HG03060 (cell line): ENCODE data around the gene PRKAG2.

Experiments used
- ATAC-seq: cut with Tn5 transposase; IDR thresholded peaks from one replicate; pipeline ENCODE4 v1.9.1; 2021; ENCODE audit warnings: low read depth, moderate number of reproducible peaks; ENCODE audit not compliant: unreplicated experiment

The PRKAG2 gene

DNA sequence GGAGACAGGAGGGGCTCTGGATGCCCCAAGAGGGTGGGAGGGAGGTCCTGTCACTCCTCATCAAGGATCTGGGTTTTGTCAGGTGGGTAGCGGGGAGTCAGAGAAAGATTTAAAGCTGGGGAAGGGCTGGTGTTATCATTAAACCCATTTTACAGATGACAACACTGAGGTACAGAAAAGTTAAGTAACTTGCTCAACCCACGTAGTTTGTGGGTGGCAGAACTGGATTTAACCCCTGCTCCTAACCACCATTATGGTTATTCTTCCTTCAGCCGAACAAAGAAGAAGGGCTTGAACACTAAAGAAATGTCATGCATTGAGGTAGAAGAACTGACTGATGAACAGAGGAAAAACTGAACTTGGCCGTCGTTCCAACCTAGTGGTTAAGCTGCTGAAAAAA lies 24.9 kb upstream of the PRKAG2 start:
- no peak for ATAC-seq

DNA sequence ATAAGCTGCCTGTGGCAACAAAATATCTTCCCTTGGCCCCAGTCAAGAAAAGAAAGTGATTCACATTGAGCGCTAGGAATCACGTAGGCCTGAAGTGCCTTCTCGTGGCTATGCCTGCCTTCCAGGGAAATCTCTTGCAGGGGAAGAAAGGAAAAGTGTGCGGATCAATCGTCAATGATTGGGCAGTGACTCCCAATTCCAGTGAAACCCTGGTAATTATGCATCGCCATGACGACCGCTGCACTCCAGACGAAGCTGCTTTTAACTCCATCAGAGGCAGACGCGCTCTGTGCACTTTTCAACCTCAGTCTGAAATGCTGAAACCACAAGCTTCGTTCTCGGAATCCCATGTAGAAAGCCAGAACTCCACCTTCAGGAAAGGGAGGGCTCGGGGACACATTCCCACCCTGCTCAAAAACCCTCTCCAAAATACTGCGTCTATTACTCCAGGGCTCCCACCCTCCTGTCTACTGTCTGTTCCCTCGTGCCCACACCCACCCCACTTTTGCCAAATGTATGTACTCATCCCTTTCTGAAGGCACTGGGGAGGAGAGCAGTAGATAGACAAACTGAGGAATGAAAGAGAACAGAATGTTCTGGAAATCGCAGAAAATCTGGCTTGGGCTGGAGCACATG lies 24.2 kb upstream of the PRKAG2 start:
- ATAC-seq = no peak

DNA sequence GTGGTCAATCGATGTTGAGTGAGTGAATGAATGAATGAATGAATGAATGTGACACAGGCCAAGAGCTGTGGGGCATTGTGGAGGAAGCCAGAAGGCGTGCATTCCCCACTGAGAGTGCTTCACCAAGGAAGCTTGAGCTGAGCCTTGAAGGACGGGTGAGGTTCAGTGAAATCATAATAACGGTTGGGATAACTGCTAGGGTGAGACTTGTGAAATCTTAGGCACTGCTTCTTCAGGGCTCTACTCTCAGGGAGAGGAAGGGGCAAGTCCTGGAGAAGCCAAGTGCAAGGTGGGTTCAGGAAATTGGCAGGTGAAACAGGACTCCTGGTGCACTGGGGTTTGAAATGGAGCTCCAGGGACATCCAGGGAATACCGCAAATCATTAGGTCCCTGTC lies 23.7 kb upstream of the PRKAG2 start:
- ATAC-seq = no peak

DNA sequence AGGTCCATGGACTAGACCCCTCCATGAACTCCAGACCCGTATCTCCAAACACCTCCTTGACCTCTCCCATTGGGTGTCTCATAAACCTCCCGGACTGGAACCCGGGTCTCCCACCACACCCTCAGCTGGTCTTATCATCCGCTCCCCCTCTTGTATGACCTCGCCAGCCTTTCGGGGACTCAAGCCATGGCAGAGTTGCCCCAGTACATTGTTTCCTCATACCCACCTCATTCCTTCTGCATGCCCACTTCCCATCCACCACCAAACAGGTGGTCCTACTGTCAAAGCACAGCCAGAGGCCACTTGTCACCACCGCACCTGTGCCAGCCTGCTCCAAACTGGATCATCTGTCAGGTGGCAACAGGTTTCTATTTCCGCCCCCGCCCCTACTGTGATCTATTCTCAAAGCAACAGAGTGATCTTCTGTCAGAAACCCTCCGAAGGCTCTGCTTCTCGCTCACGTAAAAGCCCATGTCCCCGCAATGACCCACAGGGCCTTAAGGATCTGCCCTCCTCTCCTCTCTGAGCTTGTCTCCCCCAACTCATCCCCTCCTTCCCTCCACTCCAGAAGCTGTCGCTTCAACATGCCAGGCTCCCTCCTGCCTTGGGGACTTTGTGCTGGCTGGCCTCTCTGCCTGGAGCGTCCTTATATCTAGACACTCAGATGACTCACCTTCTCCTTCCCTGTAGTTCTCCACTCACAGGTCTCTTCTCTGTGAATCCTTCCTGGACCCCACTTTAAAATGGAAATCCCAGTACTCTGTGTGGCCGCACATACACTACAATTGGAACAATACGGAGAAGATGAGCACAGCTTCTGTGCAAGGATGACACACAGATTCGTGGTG lies 22.8 kb upstream of the PRKAG2 start:
- ATAC-seq = no peak

DNA sequence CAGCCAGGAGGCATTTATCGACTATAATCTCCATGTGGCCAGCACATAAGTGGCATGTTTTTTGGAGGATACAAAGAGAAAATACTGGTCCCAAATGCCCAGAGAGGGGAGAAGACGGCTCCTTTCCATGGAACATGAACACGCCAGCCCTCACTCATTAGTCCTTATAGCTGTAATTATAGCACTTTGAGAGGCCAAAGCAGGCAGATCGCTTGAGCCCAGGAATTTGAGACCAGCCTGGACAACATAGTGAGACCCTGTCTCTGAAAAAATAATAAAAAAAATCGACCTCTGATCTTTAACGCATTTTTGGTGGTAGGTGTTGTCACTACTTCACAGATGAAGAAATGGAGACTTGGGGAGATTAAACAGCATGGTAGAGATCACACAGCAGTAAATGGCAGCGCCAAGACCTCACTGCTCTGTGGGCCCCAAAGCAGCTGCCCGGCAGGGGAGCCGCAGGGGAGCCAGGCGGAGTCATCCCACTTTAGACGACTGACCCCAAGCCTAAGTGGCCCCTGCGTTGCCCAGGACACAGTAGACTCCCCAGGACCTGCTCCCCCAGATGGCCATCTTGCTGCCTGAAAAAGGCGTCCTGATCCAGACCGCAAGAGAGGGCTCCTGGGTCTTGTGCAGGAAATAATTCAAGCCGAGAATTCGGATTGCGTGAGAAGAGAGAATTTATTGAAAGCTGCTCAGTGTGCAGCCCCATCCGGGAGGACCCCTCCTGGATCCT lies 21.2 kb upstream of the PRKAG2 start:
- ATAC-seq = no peak

DNA sequence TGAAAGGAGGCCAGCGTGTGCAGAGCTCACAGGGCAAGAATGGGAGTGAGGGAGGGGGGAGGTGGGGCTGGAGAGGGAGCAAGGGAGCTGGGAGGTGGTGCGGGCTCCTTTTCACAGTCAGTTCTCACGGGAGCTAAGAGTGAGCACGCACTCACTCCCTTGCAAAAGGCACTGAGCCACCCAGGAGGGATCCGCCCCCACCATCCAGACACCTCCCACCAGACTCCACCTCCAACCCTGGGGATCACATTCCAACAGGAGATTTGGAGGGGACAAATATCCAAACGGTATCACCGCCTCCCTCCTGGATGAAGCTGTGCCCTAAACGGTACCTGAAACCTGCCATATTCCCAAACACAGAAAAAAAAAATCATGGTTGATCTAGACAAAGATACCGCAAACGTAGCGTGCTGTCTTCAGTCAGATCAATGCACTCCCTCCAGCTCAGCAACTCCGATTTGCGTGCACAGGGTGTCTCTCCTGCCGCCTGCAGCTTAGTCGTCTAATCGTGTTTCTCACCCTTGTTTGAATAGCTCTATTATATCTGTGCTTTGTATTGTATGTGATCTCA lies 20.3 kb upstream of the PRKAG2 start:
- no peak for ATAC-seq

DNA sequence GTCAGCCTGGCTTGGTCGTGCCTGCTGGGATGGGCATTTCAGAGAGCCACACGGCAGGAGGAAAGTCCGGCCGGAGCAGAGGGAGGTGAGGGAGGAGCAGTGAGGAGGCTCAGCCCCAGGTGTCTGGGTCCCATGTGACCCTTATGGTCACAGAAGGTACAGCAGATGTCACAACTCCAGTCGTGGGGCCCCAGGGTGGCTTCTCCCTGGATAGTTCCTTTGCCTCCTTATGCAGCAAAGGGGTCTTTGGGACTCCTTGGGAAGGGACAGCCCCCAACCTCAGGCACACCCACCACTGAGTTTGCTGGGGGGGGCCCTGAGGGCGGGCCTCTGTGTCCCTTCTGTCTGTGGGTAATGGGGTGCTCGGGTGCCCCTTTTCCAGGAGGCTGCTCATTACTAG lies 19.6 kb upstream of the PRKAG2 start:
- no peak for ATAC-seq

DNA sequence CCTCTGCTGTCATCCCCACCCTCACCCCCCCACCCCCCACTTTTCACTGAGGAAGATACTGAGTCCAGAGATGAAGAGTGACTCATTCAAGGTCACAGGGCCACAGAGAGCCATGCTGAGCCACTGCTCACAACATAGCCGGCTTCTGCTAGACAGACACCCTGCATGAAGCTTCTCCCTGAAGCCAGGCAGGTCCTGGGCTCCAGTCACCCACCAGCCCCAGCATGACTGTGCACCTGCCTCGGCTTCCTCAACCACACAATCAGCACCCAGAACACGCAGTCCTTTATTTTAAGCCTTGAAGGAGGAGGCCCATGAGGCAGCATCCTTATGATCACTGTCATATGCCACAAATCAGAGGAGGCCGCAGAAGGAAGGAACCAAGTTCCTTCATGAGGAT lies 19.2 kb upstream of the PRKAG2 start:
- ATAC-seq = no peak

DNA sequence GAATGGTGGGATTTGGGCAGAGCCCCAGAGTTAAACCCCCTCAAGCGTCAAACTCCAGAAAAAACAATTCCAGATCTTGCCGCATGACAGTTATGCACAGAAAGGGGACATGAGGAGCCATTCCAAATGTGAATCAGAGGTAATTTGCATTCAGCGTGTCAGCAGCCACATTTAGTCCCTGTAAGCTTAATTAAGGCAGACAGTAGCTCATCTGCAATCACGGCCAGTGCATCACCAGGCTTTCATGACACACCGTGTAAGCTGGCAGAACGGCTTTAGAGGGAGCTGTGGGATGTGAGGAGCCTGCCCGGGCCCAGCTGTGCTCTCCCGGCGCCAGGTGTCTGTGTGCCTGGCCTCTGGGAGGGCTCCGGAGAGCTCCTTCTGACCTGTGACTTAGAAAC lies 18.7 kb upstream of the PRKAG2 start:
- ATAC-seq = no peak

DNA sequence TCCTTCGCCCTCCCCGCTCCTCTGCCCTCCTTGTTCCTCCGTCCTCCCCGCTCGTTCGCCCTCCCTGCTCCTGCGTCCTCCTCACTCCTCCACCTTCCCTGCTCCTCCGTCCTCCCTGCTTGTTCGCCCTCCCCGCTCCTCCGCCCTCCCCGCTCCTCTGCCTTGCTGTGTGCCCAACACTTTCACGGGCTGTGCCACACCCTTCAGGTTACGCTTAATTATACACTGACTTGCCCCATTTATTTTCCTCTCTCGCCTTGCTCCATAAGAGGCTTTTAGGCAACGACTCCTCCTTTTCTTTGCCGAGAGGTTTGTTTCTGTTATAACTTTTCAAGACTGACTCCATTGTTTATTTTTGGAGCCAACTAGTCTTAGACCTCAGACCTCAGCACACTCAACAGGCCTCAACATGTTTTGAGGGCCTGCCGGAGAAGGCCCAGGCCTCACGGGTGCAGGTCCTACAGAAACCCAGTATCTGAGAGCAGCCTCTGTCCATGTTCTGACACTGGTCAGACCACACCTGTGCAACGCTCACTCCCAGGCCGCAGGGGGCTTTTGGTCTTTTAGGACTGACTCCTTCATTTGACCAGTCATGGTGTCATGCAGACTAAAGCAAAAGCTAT lies 18.2 kb upstream of the PRKAG2 start:
- no peak for ATAC-seq

DNA sequence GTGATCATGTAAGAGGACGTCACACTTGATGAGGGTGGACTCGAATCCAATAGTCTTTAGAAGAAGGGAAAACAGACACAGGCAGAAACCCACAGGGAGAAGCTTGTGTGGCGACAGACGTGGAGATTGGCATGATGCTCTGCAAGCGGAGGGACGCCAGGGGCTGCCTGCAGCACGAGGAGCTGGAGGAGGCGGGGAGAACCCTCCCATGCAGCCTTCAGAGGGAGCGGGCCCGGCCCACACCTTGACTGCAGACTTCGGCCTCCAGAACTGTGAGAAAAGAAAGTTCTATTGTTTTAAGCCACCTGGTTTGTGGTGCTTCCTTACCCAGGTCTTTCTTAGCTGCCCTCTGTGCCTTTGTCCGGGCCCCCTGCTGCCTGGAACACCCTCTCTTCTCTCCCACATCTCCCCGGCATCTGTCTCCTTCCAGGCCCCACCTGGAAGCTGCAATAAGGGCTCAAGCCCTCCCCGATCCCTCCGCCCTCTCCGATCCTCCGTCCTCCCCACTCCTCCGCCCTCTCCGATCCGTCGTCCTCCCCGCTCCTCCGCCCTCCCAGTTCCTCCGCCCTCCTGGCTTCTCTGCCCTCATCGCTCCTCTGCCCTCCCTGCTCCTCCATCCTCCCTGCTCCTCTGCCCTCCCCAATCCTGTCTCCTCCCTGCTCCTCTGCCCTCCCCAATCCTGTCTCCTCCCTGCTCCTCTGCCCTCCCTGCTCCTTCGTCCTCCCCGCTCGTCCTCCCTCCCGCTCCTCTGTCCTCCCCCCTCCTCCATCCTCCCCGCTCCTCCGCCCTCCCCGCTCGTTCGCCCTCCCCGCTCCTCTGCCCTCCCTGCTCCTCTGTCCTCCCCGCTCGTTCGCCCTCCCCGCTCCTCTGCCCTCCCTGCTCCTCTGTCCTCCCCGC lies 17.4 kb upstream of the PRKAG2 start:
- no peak for ATAC-seq

DNA sequence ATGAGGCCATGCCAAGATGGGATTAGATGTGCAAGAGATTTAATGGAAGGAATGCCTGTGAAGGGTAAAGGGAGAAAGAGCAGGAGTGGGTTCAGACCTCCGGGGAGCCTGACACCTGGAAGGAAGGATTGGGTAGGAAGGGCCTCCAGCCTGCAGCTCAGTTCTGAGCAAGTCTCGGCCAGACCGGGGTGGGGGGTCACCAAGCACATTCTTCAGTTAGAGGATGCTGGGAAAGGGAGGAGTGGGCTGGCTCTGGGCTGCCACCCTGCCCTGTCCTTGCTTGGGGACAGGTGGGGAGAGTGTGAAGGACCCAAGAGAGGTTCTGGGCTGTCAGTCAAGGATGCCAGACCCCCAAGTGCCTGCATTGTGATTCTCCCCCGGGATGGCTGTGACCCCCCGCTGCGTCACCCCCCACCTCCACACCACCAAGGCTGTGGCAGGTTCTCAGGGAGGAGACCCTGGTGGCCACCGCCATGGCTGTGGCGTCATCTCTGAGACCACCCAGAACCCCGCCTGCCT lies 16.5 kb upstream of the PRKAG2 start:
- no peak for ATAC-seq

DNA sequence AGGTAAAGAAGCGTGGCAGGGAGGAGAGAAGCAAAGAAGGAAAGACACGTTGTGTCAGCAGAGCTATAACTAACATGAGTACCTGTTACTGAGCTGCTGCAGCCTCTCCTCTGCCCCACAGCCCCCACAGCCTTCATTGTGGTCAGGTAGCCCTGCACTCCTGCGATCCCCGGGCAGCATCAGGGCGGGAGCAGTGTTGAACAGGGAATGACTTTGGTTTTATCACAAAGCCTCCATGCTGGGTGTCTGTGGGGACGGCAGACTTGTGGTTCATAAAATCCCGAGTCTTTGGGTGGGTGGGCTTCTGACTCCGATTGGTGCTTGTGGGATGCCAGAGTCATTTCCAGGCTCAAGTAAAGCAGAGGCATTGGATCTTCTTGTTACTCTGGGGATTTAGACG lies 14.8 kb upstream of the PRKAG2 start:
- ATAC-seq = no peak

DNA sequence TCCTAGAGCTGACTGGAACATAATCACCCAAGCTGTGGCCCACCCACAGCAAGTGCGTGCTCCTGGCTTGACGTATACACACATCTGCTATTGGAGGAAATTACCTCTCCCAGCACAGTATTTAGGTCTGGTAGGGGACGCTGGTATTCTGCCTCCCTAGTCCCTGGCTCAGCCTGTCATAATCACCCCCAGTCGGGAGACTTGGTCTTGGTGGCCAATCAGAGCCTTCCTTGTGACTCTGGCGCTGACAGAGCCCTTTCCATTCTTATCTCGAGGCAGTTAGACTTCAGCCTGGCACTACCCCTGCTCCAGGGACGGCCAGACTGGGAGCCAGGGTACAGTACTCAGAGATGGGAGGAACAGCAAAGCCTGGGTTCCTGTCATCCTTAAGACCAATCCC lies 14.3 kb upstream of the PRKAG2 start:
- no peak for ATAC-seq

DNA sequence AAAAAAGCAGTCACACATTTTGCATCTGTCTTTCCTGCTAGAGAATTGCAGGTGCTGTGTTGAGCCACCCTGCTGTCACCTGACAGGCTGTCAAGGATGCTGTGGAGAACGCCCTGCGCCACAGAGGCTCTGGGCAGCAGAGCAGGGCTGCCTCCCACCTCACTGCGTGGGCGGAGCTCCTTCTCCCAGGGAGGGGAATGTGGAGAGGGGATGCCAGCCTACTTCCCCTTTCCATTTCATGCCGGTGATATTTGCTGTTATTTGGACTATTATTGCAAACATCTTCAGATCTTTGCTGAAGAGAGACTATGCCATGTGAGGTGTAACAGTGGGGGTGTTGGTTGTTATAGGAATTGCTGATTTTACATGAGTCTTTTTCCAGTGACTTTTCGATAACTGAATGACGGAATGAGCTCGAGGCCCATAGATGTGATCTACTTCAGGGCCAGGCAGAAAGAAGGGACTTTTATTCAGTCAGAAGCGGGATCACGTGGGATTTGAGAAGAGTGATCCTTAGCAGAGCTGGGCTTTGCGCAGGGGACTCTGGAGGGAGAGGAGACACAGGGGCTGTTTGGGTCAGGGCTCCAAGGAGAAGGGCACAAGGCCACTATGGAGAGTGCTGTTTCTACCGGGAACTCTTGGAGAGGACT lies 13.6 kb upstream of the PRKAG2 start:
- ATAC-seq = no peak

DNA sequence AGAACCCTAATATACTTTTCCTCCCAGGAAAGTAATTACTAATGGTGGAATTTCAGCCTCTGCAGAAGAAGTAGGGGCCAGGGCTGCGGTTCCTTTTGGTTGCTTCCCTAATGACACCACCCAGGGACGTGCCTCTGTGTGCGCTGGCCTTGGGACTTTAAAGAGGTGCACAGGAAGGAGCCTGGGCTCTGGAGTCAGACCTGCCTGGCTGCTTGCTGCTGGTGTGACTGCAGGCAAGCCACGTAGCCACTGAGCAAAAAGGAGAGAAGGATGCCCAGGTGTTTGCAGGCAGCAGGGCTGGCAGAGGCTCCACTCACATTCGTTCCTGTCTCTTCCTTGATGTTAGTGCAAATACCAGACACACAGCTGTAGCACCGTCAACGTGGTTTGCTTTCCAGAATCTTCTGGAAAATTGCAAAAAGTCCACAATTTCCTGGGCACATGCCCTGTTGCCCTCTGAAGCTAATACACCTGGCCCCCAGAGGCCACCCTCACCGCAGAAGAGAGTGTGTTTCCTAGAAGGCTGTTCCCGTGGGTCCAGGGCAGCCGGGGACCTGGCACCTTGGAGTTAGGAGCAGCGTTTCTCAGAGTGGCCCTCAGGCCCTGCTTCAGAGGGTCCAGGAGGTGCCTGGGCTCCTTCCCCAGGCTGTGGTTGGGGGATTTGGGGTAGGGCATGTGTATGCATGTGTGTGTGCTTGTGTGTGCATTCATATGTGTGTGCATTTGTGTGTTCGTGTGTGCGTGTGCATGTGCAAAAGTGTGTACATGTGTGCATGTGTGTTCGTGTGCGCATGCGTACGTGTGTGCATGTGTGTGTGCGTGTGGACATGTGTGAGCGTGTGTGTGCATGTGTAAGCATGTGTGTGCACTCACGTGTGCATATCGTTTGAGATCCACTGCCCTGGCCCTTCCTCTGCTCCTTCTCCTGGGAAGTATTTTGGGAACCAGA lies 12.8 kb upstream of the PRKAG2 start:
- ATAC-seq = no peak

DNA sequence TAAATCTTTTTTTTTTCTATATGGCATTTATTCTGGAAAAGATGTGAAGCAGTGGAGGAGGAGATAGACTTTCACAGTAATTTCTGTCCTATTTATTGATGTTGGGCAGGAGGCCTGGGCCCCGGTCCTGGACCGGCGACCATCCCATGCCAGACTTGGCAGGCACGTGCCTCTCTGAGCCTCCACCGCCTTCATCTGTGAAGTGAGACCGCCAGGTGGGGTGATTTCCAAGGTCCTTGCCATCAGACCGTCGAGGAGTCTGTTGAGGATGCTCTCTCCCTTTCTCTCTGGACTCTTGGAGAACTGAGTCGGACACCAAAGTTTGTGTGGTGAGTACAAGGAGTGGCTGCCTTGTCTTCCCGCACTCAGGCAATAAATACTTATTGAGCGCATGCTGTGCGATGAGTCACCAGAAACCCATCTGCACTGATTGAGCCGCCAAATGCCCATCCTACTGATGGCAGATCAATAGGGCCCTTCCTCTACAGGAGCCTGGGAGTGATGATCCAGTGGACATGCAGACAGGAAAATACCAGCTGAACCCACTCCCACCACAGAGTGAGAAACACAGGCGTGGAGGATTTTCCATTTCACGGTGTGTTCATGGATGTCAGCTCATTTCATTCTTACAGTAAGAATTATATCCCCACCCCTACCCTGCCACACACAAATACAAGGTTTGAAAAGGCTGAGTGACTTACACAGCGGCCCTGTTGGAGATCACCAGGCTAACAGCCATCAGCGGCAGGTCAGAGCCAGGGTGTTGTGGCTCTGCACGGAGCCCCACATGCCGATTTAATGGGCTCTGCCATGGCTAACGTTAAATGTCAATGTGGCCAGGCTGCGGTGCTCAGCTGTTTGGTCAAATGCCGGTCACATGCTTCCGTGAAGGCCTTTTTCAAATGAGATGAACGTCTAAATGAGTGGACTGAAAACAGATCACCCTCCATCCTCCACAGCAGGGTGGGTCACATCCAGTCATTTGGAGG lies 11.5 kb upstream of the PRKAG2 start:
- ATAC-seq = no peak
